BE2C (cell line): ENCODE results near the gene FBXO41.

Source experiments
- DNase-seq: peaks from one replicate; pipeline ENCODE4 v3.0.0-alpha.2; 2020
- H3K27me3 ChIP-seq: fragments of 250-450 bp; sonication (Bioruptor Pico); 2 replicates; pipeline ENCODE4 v1.5.1; 2020; ENCODE audit warnings: mild to moderate bottlenecking
- H3K36me3 ChIP-seq: fragments of 250-450 bp; sonication (Bioruptor Pico); 2 replicates; pipeline ENCODE4 v1.5.1; 2020; ENCODE audit warnings: mild to moderate bottlenecking
- H3K4me1 ChIP-seq: fragments of 250-450 bp; sonication (Bioruptor Pico); 2 replicates; pipeline ENCODE4 v1.5.1; 2020
- H3K4me3 ChIP-seq: 2 replicates; pipeline ENCODE4 v1.5.1; 2011; ENCODE audit warnings: low read depth, low read length
- H3K9me3 ChIP-seq: fragments of 250-450 bp; sonication (Bioruptor Pico); 2 replicates; pipeline ENCODE4 v1.5.1; 2020
- CTCF ChIP-seq: IDR thresholded peaks from 2 replicates; pipeline ENCODE4 v1.5.1; 2012; ENCODE audit warnings: mild to moderate bottlenecking, low read depth, low read length

The FBXO41 gene

GRCh38 chr2:73291093-73291460, 6.8 kb upstream of the FBXO41 start:
- TF ChIP-seq CTCF = no peak
- H3K9me3 ChIP-seq = no peaks in the 10 kb centered on the region
- DNase-seq = no peak
- peaks cover 46% of the 10 kb centered on the region for H3K27me3 ChIP-seq
- H3K36me3 ChIP-seq = no peaks in the 10 kb centered on the region
- no peak overlapping the region for H3K4me3 ChIP-seq
- no peaks in the 10 kb centered on the region for H3K4me1 ChIP-seq

GRCh38 chr2:73290049-73290839, 6.0 kb upstream of the FBXO41 start:
- H3K27me3 ChIP-seq = peaks cover 39% of the 10 kb centered on the region
- DNase-seq = peak; percentile 44

GRCh38 chr2:73289304-73289703, 5.0 kb upstream of the FBXO41 start:
- no peak for TF ChIP-seq CTCF
- Histone ChIP-seq H3K9me3 (no peaks in the 10 kb centered on the region), H3K27me3 (peaks cover 39% of the 10 kb centered on the region), H3K4me1 (no peaks in the 10 kb centered on the region), H3K4me3 (no peak overlapping the region), H3K36me3 (no peaks in the 10 kb centered on the region)
- no peak for DNase-seq

More at GRCh38 chr2:73290049-73290839, 6.0 kb upstream of the FBXO41 start:
- H3K36me3 ChIP-seq = no peaks in the 10 kb centered on the region
- H3K4me1 ChIP-seq = no peaks in the 10 kb centered on the region
- TF ChIP-seq CTCF = peak; percentile 77
- no peak overlapping the region for H3K4me3 ChIP-seq
- no peaks in the 10 kb centered on the region for H3K9me3 ChIP-seq

GRCh38 chr2:73286134-73286655, 1.9 kb upstream of the FBXO41 start:
- Histone ChIP-seq H3K36me3 (no peaks in the 10 kb centered on the region), H3K9me3 (no peaks in the 10 kb centered on the region), H3K4me1 (no peaks in the 10 kb centered on the region), H3K4me3 (no peak overlapping the region), H3K27me3 (peaks cover 10% of the 10 kb centered on the region)
- no peak for TF ChIP-seq CTCF
- no peak for DNase-seq

GRCh38 chr2:73285159-73285739, 971 bp upstream of the FBXO41 start:
- no peak for DNase-seq
- H3K9me3 ChIP-seq = no peaks in the 10 kb centered on the region
- peak overlapping the region; percentile 56 for H3K4me3 ChIP-seq
- no peaks in the 10 kb centered on the region for H3K4me1 ChIP-seq
- TF ChIP-seq CTCF = no peak
- no peaks in the 10 kb centered on the region for H3K36me3 ChIP-seq
- peaks cover under 1% of the 10 kb centered on the region; the same call in 1 of the 2 replicates for H3K27me3 ChIP-seq
